DOHH2 (cell line): Measurements from ENCODE around the gene ADORA1.

ENCODE experiments used
- H3F3A ChIP-seq: fragments of 200-600 bp; sonication (generic), shearing (Covaris generic); 2 replicates; pipeline ENCODE4 v1.6.0; 2016; ENCODE audit warnings: antibody characterized with exemption, mild to moderate bottlenecking; ENCODE audit not compliant: control insufficient read depth, insufficient read depth
- H3K27ac ChIP-seq: fragments of 200-600 bp; sonication (generic); 2 replicates; pipeline ENCODE4 v1.5.1; 2014; ENCODE audit warnings: low read depth, mild to moderate bottlenecking, low read length, moderate library complexity
- H3K27me3 ChIP-seq: fragments of 200-600 bp; sonication (generic); 2 replicates; pipeline ENCODE4 v1.6.1; 2014; ENCODE audit warnings: mild to moderate bottlenecking, low read length, mixed read lengths; ENCODE audit not compliant: control insufficient read depth
- H3K36me3 ChIP-seq: fragments of 200-600 bp; sonication (generic); 2 replicates; pipeline ENCODE4 v1.6.1; 2014; ENCODE audit warnings: mild to moderate bottlenecking, low read length, moderate library complexity, mixed read lengths; ENCODE audit not compliant: control insufficient read depth
- H3K4me1 ChIP-seq: fragments of 200-600 bp; sonication (generic); 2 replicates; pipeline ENCODE4 v1.6.1; 2014; ENCODE audit warnings: mild to moderate bottlenecking, low read length, mixed read lengths; ENCODE audit not compliant: control insufficient read depth
- H3K4me2 ChIP-seq: fragments of 200-600 bp; sonication (generic); 2 replicates; pipeline ENCODE4 v1.6.0; 2014; ENCODE audit warnings: mild to moderate bottlenecking, low read length, moderate library complexity
- H3K4me3 ChIP-seq: fragments of 200-600 bp; sonication (generic); 2 replicates; pipeline ENCODE4 v1.5.1; 2014; ENCODE audit warnings: mild to moderate bottlenecking, low read length, mixed read lengths
- H3K79me2 ChIP-seq: fragments of 200-600 bp; sonication (generic); 2 replicates; pipeline ENCODE4 v1.6.1; 2014; ENCODE audit warnings: mild to moderate bottlenecking, low read length, mixed read lengths; ENCODE audit not compliant: control insufficient read depth
- H3K9me2 ChIP-seq: fragments of 200-600 bp; sonication (generic); replicated peaks from 2 replicates; pipeline ENCODE4 v1.6.1; 2014; ENCODE audit warnings: mild to moderate bottlenecking, low read length, mixed read lengths; ENCODE audit not compliant: control insufficient read depth
- H3K9me3 ChIP-seq: fragments of 200-600 bp; sonication (generic); 2 replicates; pipeline ENCODE4 v1.6.1; 2014; ENCODE audit warnings: antibody characterized with exemption, low read length, mixed read lengths; ENCODE audit not compliant: control insufficient read depth, insufficient read depth
- H4K20me1 ChIP-seq: fragments of 200-600 bp; sonication (generic); 2 replicates; pipeline ENCODE4 v1.6.0; 2014; ENCODE audit warnings: low read depth, mild to moderate bottlenecking, antibody characterized with exemption, low read length, moderate library complexity; ENCODE audit not compliant: control insufficient read depth, insufficient read depth
- EZH2phosphoT487 ChIP-seq: fragments of 200-600 bp; sonication (generic); IDR thresholded peaks from 2 replicates; pipeline ENCODE4 v1.6.1; 2017; ENCODE audit warnings: borderline replicate concordance, mild to moderate bottlenecking, antibody characterized with exemption, low read length, moderate library complexity, mixed read lengths
- TF ChIP-seq, protein P1 (sequence below): fragments of 200-600 bp; sonication (generic); IDR thresholded peaks from one replicate; pipeline ENCODE4 v1.5.1; 2014; ENCODE audit warnings: antibody characterized with exemption, mild to moderate bottlenecking, low read depth, low read length; ENCODE audit not compliant: poor library complexity, severe bottlenecking

The ADORA1 gene

DNA sequence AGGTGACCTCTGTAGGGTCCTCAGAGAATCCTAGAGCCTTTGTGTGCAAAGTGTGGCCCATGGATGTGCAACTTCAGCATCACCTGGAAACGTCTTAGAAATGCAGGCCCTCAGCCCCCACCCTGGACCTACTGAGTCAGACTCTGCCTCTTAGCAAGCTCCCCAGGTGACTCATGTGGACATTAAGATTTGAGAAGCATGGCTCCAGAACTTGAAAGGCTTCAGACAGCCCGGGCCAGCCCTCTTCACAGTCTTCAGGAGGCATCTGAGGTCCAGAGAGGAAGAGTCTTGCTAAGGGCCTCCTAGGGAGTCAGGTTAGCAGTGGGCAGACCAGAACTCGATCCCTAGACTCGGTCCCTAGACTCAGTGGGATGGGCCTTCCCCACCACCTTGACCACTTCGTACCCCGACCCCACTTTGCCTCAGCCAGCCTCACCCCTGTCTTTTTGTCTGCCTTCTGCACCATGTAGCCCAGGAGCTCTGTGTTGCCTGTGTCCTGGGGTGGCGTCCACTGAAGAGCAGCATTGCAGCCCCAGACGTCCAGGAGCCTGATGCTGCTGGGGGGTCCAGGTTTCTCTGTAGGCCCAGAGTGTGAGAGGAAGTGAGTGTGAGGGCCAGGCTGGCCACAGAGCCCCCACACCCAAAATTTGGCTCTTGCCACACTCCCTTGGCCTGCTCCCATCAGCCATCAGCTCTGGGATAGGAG is 43.3 kb downstream of the ADORA1 start:
- Histone ChIP-seq H3F3A (no peaks in the 10 kb centered on the region), H3K9me3 (no peaks in the 10 kb centered on the region), H4K20me1 (no peaks in the 10 kb centered on the region), H3K36me3 (no peaks in the 10 kb centered on the region), H3K27ac (no peak overlapping the region), H3K4me3 (no peak overlapping the region), H3K79me2 (no peaks in the 10 kb centered on the region), H3K27me3 (no peaks in the 10 kb centered on the region), H3K4me2 (no peak overlapping the region), H3K4me1 (peaks cover 10% of the 10 kb centered on the region), H3K9me2 (no peaks in the 10 kb centered on the region)
- no peak for TF ChIP-seq EZH2phosphoT487

GRCh38 chr1:203171341-203172183 is 44.0 kb downstream of the ADORA1 start:
- TF ChIP-seq, protein P1, sequence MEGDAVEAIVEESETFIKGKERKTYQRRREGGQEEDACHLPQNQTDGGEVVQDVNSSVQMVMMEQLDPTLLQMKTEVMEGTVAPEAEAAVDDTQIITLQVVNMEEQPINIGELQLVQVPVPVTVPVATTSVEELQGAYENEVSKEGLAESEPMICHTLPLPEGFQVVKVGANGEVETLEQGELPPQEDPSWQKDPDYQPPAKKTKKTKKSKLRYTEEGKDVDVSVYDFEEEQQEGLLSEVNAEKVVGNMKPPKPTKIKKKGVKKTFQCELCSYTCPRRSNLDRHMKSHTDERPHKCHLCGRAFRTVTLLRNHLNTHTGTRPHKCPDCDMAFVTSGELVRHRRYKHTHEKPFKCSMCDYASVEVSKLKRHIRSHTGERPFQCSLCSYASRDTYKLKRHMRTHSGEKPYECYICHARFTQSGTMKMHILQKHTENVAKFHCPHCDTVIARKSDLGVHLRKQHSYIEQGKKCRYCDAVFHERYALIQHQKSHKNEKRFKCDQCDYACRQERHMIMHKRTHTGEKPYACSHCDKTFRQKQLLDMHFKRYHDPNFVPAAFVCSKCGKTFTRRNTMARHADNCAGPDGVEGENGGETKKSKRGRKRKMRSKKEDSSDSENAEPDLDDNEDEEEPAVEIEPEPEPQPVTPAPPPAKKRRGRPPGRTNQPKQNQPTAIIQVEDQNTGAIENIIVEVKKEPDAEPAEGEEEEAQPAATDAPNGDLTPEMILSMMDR, result no peak
- TF ChIP-seq EZH2phosphoT487, result no peak
- H3K9me3 ChIP-seq, result no peaks in the 10 kb centered on the region
- H3K4me2 ChIP-seq, result no peak overlapping the region
- no peaks in the 10 kb centered on the region for H3K9me2 ChIP-seq
- H3K27me3 ChIP-seq, result no peaks in the 10 kb centered on the region
- H3K36me3 ChIP-seq, result no peaks in the 10 kb centered on the region
- no peak overlapping the region for H3K27ac ChIP-seq
- peaks cover 16% of the 10 kb centered on the region for H3K4me1 ChIP-seq
- no peaks in the 10 kb centered on the region for H3F3A ChIP-seq
- no peak overlapping the region for H3K4me3 ChIP-seq
- H4K20me1 ChIP-seq, result no peaks in the 10 kb centered on the region
- no peaks in the 10 kb centered on the region for H3K79me2 ChIP-seq

DNA sequence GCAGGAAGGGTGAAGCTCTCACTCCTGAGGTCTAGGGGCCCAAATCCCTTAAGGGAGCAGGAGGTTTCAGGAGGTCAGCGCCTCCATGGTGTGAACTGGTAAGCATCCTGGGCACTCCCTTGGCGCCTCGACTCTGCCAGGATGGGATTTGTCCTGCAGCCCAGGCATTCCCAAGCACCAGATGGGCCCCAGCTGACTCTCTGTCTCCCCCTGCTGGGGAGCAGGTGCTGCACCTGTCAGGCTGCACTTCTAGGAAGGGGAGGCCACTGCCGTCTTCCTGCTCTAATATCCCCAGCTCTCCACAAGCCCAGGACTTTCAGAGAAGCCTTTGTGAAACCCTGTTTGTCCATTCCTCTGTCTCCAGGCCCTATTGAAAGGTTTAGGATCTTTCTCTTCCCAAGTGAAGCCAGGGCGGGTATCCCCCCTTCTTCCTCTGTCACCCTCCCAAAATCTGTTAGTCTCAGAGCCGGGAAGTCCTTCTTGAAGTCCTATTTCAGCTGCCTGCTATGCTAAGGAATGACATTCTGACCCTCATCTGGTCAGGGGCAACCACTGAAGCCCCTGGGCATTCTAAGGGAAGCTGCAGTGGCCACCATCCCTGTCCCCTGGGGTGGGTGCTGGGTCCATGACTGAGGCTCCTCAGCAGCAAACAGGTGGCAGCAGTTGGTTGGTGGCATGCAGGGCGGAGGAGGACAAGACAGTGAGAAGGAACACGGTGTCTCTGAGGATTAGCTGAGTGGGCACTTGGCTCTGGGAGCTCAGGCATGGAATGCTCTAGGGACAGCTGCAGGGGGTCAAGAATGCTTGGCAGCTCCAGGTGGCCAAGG is 44.9 kb downstream of the ADORA1 start:
- Histone ChIP-seq H3K36me3 (no peaks in the 10 kb centered on the region), H3K9me3 (no peaks in the 10 kb centered on the region), H3F3A (no peaks in the 10 kb centered on the region), H3K4me2 (no peak overlapping the region), H3K79me2 (no peaks in the 10 kb centered on the region), H3K4me1 (peaks cover 16% of the 10 kb centered on the region), H3K9me2 (no peaks in the 10 kb centered on the region), H4K20me1 (no peaks in the 10 kb centered on the region), H3K27ac (no peak overlapping the region), H3K4me3 (no peak overlapping the region), H3K27me3 (no peaks in the 10 kb centered on the region)
- TF ChIP-seq, protein P1, result peak; percentile 82
- TF ChIP-seq EZH2phosphoT487, result no peak
